NCI-H510A (cell line): ENCODE measurements around the gene BOLA1.
A peak's percentile ranks its signal among the peaks of the same experiment; 100 is the strongest.
"Not testable (repeated sequence)": the region's sequence is repeated elsewhere in the genome, so short reads cannot be mapped to it uniquely, and the experiment has no call there.

Source experiments
- DNase-seq: peaks from one replicate; lab custom pipeline; 2025; lab: John Stamatoyannopoulos, UW

BOLA1 gene

DNA sequence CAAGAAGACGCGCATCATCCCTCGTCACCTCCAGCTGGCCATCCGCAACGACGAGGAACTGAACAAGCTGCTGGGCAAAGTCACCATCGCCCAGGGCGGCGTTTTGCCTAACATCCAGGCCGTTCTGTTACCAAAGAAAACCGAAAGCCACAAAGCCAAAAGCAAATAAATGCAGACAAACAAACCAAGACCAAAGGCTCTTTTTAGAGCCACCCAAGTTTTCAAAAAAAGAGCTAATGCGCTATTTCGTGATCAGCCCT, 12.2 kb upstream of the BOLA1 start:
- DNase-seq, result not testable (repeated sequence)

DNA sequence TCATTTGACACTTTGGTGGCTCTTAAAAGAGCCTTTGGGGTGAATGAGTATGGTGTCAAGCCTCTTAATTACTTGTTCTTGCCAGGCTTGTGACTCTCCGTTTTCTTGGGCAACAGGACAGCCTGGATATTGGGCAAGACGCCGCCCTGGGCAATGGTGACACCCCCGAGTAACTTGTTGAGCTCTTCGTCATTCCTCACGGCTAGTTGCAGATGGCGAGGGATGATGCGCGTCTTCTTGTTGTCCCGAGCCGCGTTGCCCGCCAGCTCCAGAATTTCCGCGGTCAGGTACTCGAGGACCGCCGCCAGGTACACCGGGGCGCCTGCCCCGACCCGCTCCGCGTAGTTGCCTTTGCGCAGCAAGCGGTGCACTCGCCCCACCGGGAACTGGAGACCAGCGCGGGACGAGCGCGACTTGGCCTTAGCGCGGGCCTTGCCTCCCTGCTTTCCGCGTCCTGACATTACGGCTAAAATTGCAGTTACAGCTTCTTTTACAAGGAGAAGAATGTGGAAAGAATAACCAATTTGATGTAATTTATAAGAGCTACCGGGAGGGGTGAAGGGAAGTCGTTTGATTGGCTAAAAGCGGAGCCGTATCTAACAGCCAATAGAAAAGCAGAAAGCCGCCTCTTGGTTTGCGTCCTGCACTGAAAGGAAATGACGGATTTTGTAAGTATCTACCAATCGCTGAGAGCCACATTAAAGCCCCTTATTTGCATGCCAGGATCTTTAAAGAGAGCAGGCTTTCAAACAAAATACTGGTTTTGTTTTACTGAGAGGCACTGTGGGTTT, 11.7 kb upstream of the BOLA1 start:
- DNase-seq, result peak; percentile 89

DNA sequence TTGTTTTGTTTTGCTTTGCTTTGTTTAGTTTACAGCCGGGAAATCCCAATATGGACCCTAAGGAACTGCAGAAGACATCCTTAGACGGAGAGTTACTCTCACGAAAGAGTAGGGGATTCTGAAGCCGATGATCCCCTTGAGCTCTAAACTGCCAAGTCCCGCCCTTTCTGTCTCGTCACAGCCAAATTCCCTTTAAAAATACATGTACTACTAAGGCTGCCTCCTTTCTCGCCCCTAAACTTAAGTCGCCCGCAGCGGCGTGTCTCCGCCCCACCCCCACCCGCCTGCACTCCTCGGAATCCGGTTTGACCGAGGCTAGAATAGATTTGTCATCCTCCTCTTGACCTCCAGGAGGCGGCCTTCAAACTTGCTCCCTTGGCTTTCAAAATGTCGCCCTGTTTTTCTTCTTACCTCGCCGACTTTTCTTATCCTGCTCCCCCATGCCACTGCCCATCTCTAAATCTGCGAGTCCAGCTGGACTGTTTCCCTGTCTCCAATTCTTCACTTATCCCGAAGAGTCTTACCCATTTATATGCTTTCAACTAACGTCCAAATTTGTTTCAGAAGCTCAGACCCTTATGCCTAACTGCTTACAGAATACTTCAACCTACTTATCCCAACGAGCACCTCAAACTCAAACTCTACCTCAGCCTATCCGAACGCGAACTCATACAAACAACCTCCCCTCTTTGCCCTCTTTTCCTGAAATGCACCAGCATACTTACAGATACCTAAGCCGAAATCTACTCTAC, 10.9 kb upstream of the BOLA1 start:
- peak; percentile 84 for DNase-seq

DNA sequence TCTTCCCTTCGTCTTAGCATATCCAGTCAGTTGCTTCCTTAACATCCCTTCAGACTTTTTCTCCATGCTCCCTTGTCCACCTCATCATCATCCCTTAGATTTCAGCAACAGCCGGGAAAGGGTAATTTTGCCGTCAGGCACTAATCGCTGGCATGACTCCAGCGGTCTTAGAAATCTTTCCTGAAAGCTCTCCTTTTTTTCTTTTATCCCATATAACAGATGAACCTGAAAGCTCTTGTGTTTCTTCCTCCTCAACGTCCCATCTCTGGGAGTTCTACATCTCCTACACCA, 10.4 kb upstream of the BOLA1 start:
- DNase-seq, result no peak

DNA sequence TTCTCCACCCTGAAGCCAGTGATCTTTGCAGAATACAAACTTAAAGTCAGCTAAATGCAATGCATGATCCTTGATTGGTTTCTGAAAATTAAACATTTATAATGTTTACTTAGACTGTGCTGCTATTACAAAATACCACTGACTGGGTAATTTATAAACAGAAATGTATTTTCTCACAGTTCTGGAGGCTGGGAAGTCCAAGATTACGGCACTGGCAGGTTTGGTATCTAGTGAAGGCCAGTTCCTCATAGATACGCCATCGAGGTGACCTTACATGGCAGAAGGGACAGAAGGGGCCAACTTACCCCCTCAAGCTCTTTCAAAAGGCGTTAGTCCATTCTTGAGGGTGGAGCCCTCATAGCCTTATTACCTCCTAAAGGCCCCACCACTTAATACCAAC, 2.8 kb upstream of the BOLA1 start:
- DNase-seq, result no peak

DNA sequence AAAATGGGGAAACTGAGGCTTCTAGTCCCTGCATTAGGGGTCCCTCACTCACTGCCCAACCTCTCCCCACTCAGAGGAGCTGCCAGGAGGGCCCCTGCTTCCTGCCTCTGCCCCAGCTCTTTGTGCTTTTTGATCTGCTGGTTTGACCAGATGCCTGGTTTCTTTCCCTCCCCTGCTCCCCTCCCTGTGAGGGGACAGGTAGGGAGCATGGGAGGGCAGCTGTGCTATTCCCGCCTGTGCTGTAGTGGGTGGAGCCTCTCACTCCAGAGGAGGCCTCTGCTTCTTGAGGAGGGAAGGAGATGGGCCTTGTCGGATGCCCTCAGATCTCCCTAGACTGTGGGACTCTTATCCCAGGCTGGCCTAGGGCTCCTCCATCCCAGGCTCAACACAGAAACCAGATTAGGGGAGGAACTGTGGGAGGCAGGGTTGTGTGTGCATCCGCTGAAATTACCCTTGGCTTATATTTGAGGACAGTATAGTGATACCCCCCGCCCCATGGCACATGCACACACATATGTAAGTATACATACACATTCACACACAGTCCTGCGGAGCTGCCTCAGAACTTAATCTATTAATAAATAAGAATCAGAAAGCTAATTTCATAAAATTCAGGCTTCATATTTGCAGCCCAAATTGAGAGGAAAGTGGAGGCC, 4.6 kb downstream of the BOLA1 start:
- no peak for DNase-seq

DNA sequence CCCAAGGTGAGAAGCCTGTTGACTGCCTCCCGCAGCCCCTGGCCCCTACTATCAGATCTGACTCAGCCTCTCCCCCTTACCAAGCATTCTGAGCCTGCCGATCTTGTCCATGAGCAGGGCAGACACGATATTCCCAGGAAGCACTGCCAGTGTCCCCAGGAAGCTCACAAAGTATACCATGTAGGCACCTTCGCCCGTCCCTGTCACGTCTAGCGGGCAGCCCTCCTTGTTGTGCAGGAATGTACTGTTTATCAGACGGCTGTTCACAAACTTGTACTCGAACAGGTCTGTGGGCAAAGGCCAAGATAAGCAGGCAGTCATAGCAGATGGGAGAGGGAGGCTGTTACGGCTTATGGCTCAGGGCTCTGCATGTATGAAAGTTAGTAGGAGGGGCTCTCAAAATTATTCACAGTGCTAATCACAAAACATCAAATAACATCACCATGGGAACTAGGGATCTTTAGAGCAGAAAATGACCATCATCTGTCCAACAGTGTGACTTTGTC, 7.3 kb downstream of the BOLA1 start:
- DNase-seq, result no peak

DNA sequence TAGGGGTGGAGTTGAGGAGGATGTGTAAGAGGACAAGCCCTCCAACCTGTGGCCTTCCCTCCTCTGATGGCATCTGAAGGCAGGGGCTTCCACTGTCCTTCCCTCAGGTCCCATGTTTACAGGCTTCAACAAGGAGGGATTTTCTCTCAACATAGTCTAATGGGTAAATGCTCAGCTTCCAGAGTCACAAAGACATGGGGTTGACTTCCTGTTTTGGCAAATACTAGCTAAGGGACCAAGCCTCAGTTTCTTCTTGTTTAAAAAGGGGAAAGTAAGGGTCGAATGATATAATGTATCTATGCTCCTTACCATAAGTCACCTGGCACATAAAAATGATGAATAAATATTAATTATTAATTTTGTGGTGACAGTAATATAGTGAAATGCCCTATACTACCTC, 15.2 kb downstream of the BOLA1 start:
- DNase-seq, result no peak

DNA sequence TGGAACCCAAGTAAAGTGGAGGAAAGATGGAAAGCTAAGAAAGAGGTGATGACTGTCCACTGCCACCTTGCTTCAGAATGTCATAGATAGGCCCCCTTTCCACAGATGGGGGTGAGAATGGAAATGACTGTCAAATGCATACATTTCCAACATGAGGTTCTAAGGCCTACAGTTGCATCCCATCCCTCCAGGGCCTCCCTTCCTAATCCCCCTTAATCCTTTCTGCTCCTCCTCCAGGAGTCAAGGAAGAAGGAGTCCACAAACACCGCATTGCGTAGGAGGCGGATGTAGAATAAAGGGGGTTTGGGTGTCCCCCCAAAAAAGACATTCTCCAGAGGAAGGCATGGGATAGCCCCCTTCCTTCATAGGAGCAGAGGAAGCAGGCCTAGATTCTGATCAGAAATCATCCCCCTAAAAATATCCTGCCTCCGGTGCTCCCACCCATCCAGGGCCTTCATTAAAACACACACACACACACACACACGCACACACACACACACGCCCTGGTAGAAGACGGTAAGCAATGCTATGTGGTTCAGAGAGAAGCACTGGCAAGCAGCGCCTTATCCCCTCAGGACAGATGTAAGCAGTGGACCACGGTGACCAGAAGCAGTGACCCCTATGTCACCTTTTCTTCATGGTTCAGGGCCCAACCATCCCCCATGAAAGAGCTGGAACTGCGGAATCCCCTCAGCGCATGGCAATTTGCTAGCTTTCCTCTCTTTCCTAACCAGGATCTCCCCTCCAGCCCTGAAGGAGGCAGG, 16.2 kb downstream of the BOLA1 start:
- no peak for DNase-seq

DNA sequence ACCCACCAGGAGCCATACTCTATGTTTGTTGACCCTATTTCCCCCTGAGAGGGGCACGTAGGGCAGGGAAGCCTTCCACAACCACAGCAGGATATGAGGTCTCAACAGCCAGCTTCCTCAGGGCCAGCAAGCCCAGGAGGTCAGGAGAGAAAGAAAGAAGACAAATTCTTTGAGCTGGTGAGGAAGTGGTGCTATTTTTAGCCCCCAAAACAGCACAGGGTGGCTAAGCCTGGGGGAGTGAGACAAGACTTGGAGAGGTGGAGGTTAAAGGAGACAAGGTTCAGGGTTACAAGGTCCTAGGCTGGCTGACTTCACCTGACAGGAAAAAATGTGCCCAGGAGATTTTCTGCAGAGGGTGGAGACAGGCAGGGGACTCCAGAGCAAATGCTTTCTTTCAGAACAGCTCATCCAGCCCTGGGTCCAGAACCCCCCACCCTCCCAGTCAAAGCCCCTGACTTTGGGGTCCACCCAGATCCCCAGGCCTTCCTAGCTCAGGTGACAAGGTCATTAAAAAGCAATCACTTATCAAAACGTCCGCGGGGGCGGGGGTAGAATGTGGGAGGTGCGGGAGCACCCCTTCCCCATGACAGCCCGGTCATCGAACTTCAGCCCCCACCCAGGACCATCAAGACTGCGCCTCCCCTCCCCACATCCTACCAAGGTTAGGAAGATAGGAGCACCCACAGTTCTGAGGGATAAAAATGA, 17.0 kb downstream of the BOLA1 start:
- no peak for DNase-seq

DNA sequence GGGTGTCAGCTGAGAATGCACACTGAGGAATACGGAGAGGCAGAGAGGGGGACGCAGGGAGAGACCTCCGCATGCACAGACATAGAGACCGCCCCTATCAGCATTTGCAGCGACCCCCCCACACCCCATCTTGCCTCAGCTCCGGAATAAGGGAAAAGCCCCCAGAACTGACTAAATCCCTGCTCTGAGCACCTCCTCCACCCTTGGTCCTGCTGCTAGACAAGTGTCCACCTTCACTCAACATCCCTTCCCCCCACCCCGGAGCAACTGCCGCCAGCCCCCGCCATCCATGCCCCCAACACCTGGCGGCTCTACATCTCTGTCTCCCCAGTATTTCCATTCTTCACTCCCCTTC, 17.5 kb downstream of the BOLA1 start:
- no peak for DNase-seq

DNA sequence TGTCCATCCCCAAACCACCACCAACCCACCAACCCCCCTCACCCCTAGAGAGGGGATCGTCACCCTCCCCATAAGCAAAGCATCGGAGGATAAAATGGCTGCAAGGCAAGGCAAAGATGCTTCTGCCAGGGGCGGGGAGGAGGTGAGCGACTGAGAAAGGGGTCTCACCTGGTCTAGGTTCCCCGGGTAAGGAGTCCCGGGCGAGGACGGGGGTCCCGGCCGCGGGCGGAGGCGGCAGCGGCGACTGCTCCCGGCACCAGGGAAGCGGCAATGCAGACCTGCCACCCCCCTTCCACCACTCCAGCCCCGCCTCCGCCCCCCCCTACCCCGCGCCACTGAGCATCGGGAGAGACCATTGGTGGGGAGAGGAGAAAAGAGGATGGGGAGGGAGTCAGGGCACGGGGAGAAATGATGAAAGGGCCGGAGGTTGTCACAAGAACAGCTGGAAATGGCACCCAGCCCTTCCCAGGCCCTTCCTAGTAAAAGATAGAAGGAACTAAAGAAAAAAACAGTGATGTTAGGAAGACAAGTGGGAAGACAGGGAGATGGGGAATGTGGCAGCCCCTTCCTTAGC, 18.3 kb downstream of the BOLA1 start, which contains the start of gene SV2A:
Gene SV2A (minus strand): TSS at position 274 of the 574 bp plus-strand sequence. CDS start 4,004 bp downstream, outside the sequence.
- peak; percentile 72 for DNase-seq

DNA sequence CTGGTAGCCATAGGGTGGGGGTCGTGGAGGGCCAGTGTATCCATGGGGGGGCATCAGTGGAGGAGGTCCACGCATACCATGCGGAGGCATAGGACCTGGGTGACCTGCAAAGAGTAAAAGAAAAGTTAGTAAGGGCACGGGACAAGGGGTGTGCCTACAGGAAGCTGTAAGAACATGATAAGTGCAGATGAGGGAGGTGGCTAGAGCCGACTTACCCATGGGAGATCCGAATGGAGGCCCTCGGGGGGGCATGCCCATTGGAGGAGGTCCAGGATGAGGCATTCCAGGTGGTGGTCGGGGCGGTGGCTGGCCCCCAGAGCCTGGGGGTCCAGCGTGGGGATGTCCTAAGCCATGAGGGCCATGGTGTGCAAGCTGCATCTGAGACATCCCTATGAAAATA, 24.3 kb downstream of the BOLA1 start:
- no peak for DNase-seq

DNA sequence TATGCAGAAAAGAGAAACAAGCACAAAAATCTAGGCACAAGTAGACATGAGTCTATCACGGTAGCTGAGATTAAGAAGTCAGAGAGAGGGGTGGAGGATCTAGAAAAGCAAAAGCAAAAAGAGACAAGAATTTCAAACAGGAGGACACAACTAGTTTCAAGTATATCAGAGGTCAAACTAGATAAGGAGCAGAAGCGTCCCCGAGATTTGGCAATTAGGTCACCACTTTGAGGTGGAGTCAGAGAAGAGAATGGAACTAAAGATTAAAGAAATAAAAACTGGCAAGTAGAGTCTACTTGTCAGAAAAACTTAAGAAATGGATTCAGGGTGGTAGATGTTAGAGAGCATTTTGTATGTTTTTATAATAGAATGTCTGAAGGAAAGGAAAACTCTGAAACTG, 26.0 kb downstream of the BOLA1 start:
- DNase-seq, result no peak

DNA sequence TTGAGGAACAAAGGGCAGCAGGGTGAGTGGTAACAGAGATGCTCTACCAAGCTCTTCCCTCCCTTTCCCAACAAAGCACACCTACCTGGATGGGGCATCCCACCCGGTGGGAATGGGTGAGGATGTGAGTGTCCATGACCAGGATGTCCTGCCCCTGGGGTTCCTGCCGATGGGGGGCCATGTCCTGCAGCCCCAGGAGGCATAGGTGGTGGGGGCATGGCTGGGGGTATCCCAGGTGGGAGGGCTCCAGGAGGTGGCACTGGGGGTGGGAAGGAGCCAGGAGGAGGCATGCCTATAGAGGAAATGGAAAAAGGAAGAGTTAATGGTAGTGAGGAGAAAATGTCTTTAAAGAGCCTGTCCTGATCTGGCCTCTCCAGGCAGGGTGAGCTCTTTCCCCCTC, 26.4 kb downstream of the BOLA1 start:
- no peak for DNase-seq

DNA sequence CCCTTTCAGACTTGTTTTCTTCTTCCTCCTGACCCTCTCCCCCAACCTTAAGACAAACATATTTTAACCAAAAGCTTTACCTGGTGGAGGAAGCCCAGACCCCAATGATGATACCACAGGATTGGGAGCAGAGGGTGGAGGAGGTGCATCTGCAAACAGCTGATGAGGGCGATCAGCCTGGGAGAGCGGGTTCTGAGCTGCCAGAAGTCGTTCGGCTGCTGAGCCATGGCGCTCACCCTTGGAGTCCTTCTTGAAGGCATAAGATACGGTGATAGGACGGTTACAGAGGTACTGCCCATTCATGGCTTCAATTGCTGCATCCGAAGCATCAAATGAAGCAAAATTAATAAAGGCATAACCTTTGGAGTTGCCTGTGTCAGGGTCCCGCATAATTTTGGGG, 26.9 kb downstream of the BOLA1 start:
- no peak for DNase-seq

DNA sequence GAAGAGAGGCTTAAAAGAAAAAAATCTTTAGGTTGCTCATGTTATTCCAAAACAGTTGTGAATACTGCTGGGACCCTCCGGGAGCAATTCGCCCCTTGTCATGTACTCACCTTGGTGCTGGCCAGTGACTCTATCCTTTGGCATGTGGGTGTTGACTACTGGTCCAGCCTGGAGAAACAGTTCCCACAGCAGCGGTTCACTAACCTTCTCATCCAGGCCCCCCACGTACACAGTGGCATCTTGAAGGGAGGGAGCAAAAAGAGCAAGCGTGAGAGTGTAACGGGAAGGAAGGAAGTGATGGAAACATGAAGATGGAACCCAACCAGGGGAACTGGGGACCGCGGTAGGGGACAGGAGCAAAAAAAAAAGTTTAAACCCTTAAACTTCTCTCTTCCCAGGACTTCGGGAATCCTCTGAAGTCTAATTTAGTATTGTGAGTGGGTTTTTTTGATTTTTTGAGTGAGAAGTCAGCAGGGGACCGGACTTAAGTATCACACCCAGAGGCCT, 27.7 kb downstream of the BOLA1 start:
- no peak for DNase-seq

DNA sequence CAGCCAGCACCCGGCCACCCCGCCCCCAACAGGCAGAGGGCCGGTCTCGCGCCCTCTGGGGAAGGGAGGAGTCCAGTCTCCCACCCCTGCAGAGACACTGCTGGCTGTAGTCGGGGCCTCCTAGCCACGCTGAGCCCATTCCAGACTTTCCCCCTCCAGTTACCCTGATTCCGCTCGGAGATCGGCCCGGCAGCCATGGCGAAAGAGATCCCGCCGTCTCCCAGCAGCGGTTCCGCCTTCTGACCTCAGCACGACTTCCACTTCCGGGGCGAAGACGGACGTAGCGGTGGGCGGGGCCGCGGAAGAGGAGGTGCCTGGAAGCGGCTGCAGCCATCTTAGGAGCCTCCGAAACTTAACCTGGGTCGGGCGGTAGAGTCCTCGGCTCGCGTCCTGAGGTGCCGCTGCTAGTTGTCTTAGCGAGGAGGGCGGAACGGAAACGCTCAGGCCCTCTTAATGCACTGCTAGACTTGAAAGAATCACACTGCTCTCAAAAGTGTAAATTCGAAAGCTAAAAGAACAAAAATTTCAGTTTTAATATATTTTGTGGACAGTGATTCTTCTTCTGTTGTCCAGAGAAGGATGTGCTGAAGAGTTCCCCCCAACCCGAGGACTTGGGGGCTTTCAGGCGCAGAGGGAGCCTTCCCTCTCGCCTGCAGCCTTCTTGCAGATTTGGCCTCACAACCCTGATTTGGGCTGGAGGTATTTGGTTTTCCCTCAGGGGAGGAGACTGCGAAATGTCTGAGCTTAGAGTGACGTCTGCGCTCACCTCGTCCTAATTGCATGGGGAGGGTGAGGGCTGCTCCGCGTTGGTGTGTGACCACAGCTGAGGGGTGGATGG, 28.4 kb downstream of the BOLA1 start, which contains the start of gene SF3B4:
Gene SF3B4 (minus strand): TSS at position 241 of the 838 bp plus-strand sequence. CDS start 44 bp downstream, at position 197.
- peak; percentile 94 for DNase-seq

DNA sequence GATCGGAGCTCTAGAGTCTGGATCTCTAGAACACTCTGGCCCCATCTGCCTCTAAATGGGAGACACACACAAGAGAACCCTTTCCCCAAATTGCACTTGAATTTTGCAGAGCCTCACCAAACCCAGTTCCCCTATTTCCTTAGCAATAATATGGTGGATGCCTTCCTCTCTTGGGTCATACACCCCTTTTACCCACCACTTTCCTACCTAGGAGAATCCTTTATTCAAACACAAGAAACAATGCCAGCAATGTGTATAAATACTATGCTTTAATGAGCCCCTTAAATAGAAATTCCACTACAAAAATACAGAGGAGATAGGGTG, 29.0 kb downstream of the BOLA1 start:
- no peak for DNase-seq

DNA sequence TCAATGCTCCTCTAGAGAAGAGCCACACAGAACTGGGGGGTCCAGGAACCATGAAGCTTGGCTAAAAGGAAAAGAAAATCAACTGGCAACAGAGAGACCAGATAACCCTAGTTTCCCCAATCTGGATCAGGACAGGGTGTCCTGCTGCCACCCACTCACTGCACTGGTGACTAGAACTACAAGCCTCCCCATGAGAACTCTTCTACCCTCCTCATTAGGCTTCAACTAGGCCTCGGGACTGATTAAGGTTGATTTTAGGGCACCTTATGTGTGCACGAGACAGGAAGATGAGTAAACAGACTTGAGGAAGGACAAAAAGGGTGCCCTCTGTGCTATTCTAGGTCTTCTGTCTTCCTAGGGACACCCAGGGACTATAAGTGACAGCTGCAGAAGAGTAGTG, 30.5 kb downstream of the BOLA1 start:
- no peak for DNase-seq
